A673 (cell line): ENCODE results near the gene HOXB3. TPM values are rescaled to one million over a fixed set of nuclear protein-coding genes. Genes with fewer than 3 reads are reported as not detected.

Experiments used
- BruUV-seq: library from RNA; stranded (reverse); fragments of 400-500 nt; replicated peaks from 2 replicates; lab custom pipeline; 2021; lab: Mats Ljungman, UMichigan
- CTCF ChIA-PET: fragments of 300-600 bp; sonication (Branson Sonifier 250); formaldehyde crosslinking; loops from one replicate; lab custom pipeline; 2022; ENCODE audit warnings: antibody characterized with exemption; lab: Charles Lee
- POLR2A ChIA-PET: fragments of 300-600 bp; sonication (Branson Sonifier 250); formaldehyde crosslinking; loops from one replicate; lab custom pipeline; 2022; ENCODE audit warnings: antibody characterized with exemption; ENCODE audit not compliant: low non-redundant PET; lab: Charles Lee
- DNase-seq: peaks from one replicate; pipeline ENCODE4 v3.0.0-alpha.2; 2015; ENCODE audit warnings: low spot score
- H3K27ac ChIP-seq: fragments of 200-600 bp; sonication (generic); 2 replicates; pipeline ENCODE4 v1.5.1; 2016; ENCODE audit warnings: mixed run types, low read depth, mild to moderate bottlenecking, mixed read lengths, antibody characterized with exemption, low read length; ENCODE audit not compliant: poor library complexity, severe bottlenecking
- H3K27me3 ChIP-seq: fragments of 200-600 bp; sonication (generic); replicated peaks from 2 replicates; pipeline ENCODE4 v1.6.1; 2017; ENCODE audit warnings: mixed run types, low read depth, mild to moderate bottlenecking, mixed read lengths, antibody characterized with exemption, low read length; ENCODE audit not compliant: insufficient read depth, poor library complexity
- H3K36me3 ChIP-seq: fragments of 200-600 bp; sonication (generic); 2 replicates; pipeline ENCODE4 v1.6.1; 2016; ENCODE audit warnings: mixed run types, mild to moderate bottlenecking, mixed read lengths, antibody characterized with exemption, low read length; ENCODE audit not compliant: insufficient read depth, poor library complexity, severe bottlenecking
- H3K4me1 ChIP-seq: fragments of 200-600 bp; sonication (generic); 2 replicates; pipeline ENCODE4 v1.6.1; 2017; ENCODE audit warnings: mixed run types, mild to moderate bottlenecking, mixed read lengths, antibody characterized with exemption, low read length; ENCODE audit not compliant: insufficient read depth, poor library complexity, severe bottlenecking
- H3K4me3 ChIP-seq: fragments of 200-600 bp; sonication (generic); 2 replicates; pipeline ENCODE4 v1.5.1; 2016; ENCODE audit warnings: low read depth, mixed run types, mild to moderate bottlenecking, mixed read lengths, low read length; ENCODE audit not compliant: poor library complexity, severe bottlenecking
- H3K9me3 ChIP-seq: fragments of 200-600 bp; sonication (generic); 2 replicates; pipeline ENCODE4 v1.6.1; 2016; ENCODE audit warnings: mixed run types, low read depth, mild to moderate bottlenecking, mixed read lengths, antibody characterized with exemption, low read length; ENCODE audit not compliant: poor library complexity, severe bottlenecking
- CTCF ChIP-seq: fragments of 300-800, 200-600 bp; sonication (generic); conservative IDR thresholded peaks from 2 replicates; pipeline ENCODE4 v1.5.1; 2017; ENCODE audit warnings: low read depth, mild to moderate bottlenecking, antibody characterized with exemption, low read length, moderate library complexity, mixed read lengths
- EZH2 ChIP-seq: fragments of 200-600 bp; sonication (generic); IDR thresholded peaks from 2 replicates; pipeline ENCODE4 v1.6.1; 2017; ENCODE audit warnings: borderline replicate concordance, low read depth, mild to moderate bottlenecking, mixed read lengths, antibody characterized with exemption, low read length; ENCODE audit not compliant: poor library complexity, severe bottlenecking
- intact Hi-C: fragments of 100-400 bp; cut with micrococcal nuclease; formaldehyde crosslinking; loops from one replicate; pipeline ENCODE4 v1.10.0; 2022; ENCODE audit not compliant: unreplicated experiment
- total RNA-seq: library from RNA; stranded (reverse); gene quantifications from 2 replicates; pipeline ENCODE4 v1.2.3, GENCODE V29; 2021

The HOXB3 gene
- total RNA-seq, 1 experiment from 2014 or later = 40.7 TPM

DNA sequence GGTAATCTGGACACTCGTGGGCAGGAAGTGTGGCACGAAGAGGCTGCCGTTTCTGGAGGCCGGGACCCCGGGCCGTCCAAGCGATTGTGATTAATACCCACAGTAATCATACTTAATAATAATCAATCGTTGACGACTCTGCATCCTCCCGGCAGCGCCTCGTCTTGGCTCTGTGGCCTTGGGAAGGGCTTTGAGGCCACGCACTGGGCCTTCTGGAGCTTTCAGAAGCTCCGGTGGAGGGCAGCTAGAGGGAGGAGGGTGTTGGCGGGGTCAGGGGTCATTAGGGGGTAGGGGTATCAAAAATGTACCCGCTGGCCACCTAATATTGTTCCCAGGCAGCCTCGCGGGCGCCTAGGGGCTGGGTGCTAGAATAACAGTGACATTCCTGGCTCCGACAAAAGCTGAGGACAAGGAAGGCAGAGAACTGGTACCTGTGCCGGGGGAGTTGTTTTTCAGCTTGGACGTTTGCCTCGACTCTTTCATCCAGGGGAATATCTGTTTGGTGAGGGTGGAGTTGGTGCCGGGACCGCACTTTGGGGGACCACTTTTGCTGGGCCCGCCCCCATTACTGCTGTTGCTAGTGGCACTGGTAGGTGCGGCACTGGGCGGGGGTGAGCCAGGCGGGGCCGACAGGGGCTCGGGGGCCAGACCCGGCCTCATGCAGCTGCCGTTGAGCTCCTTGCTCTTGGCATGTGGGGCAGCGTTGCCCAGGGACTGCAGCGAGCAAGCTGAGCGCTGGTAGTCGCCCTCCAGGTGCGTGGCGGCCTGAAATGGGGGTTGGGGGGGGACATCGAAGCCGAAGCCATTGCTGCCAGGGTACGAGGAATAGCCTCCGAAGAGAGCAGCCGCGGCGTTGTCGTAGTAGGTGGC, 38.2 kb downstream of the HOXB3 start:
- Histone ChIP-seq H3K9me3 (no peaks in the 10 kb centered on the region), H3K4me3 (no peak overlapping the region), H3K36me3 (peaks cover 28% of the 10 kb centered on the region), H3K27me3 (no peaks in the 10 kb centered on the region), H3K4me1 (peaks cover 55% of the 10 kb centered on the region), H3K27ac (peak overlapping the region; percentile 29)
- intact Hi-C loops = no loop called here
- TF ChIP-seq EZH2 = no peak
- TF ChIP-seq CTCF = no peak
- no TSS peak for BruUV-seq
- DNase-seq = no peak
- CTCF ChIA-PET = no interaction called here
- POLR2A ChIA-PET = no interaction called here

DNA sequence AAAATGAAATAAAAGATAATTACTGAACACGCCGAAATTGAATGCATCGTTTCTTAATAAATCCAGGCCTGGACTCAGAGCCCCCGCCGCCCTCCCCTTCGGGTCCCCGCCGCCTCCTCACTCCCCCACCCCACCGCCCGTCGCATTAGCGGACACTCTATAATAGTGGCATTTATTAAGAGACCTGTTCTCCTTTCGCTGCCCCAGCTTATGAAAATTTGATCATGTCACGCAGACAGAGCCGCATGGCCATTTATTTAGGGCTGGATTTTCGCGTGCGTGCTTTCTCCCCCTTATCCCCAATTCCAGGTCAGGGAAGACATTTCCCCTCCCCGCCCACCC, 38.9 kb downstream of the HOXB3 start:
- no peak for DNase-seq
- H3K27me3 ChIP-seq = no peaks in the 10 kb centered on the region
- POLR2A ChIA-PET = no interaction called here

GRCh38 chr17:48550502-48551213, 39.4 kb downstream of the HOXB3 start:
- Histone ChIP-seq H3K4me1 (peaks cover 55% of the 10 kb centered on the region), H3K36me3 (peaks cover 28% of the 10 kb centered on the region), H3K27me3 (no peaks in the 10 kb centered on the region), H3K27ac (no peak overlapping the region), H3K9me3 (no peaks in the 10 kb centered on the region), H3K4me3 (no peak overlapping the region)
- intact Hi-C loops = no loop called here
- POLR2A ChIA-PET = no interaction called here
- BruUV-seq = no TSS peak
- TF ChIP-seq CTCF (no peak), EZH2 (no peak)
- CTCF ChIA-PET = no interaction called here
- DNase-seq = no peak

More for the DNA sequence above, 38.9 kb downstream of the HOXB3 start:
- BruUV-seq = no TSS peak
- TF ChIP-seq EZH2 (no peak), CTCF (no peak)
- intact Hi-C loops = no loop called here
- H3K4me3 ChIP-seq = no peak overlapping the region
- peaks cover 55% of the 10 kb centered on the region for H3K4me1 ChIP-seq
- CTCF ChIA-PET = no interaction called here
- H3K36me3 ChIP-seq = peaks cover 28% of the 10 kb centered on the region
- H3K27ac ChIP-seq = no peak overlapping the region
- no peaks in the 10 kb centered on the region for H3K9me3 ChIP-seq
